Omental fat pad (tissue), 4 donors: Measurements from ENCODE around the gene ZW10. TPM values are rescaled to one million over a fixed set of nuclear protein-coding genes. Genes with fewer than 3 reads are reported as not detected.

ENCODE experiments used
- ATAC-seq: fragments of 150-250 bp; one replicate; pipeline ENCODE4 v1.9.1; 2016; ENCODE audit warnings: mild to moderate bottlenecking, moderate library complexity; ENCODE audit not compliant: low FRiP score
- DNase-seq: peaks from one replicate; pipeline ENCODE4 v3.0.0-alpha.2; 2019; ENCODE audit warnings: low spot score
- CTCF ChIP-seq, 3 donors: fragments of 450-650 bp; IDR thresholded peaks; one replicate each; pipeline ENCODE4 v1.5.1; 2016 to 2017; ENCODE audit warnings: antibody characterized with exemption in 3 of 3, mild to moderate bottlenecking in 3 of 3, moderate library complexity in 2 of 3
- small RNA-seq: library from RNA; depleted of rRNA; stranded (forward); fragments of <200 nt; gene quantifications from one replicate; pipeline ENCODE3, GENCODE V24; 2016
- total RNA-seq, 4 donors: library from RNA; depleted of rRNA; stranded (reverse); fragments of >200 nt; gene quantifications; one replicate each; pipeline ENCODE4 v1.1.0, GENCODE V29; 2016

Gene ZW10
- total RNA-seq, 4 donors from 2014 or later, result 9.6 to 12.6 (median 10.3) TPM

GRCh38 chr11:113689768-113690618 is 83.5 kb downstream of the ZW10 start:
- ATAC-seq (no peak), DNase-seq (no peak)
- TF ChIP-seq CTCF (IDR thresholded peaks at IDR 0.05), result no peak

- no peak for TF ChIP-seq CTCF (IDR thresholded peaks at IDR 0.05)
- DNase-seq (no peak), ATAC-seq (no peak)
Observed at GRCh38 chr11:113685654-113686359, 87.7 kb downstream of the ZW10 start.

- TF ChIP-seq CTCF (IDR thresholded peaks at IDR 0.05), result no peak
- DNase-seq, result no peak
- no peak for ATAC-seq
Observed at GRCh38 chr11:113684496-113684895, 89.0 kb downstream of the ZW10 start.

- DNase-seq, result no peak
- no peak for TF ChIP-seq CTCF (IDR thresholded peaks at IDR 0.05)
- ATAC-seq, result no peak
Observed at GRCh38 chr11:113683481-113684046, 89.9 kb downstream of the ZW10 start.

Small RNA genes within 50 kb of the gene (small RNA-seq; reads per million reads assigned to genes)
- gene LRRC37A13P (not detected), gene RPS29P19 (not detected)

Other genes starting within 250 kb of the ZW10 start
- 1 to 10 TPM in 2 of 4 donors, under 1 TPM in 1, not detected in 1; 0.84 to 1.9 (median 1.7) TPM for gene TMPRSS5, start 67.4 kb downstream of the ZW10 start, total RNA-seq
- not detected for gene CLDN25, start 6.1 kb upstream of the ZW10 start, total RNA-seq
- 10 to 100 TPM in 3 of 4 donors, 1 to 10 TPM in 1; 8.5 to 20.2 (median 11.5) TPM for gene USP28, start 101.9 kb upstream of the ZW10 start, total RNA-seq
- not detected for gene HTR3B, start 131.1 kb upstream of the ZW10 start, total RNA-seq
- gene HTR3A, start 201.4 kb upstream of the ZW10 start, total RNA-seq, result under 1 TPM in 1 of 4 donors, not detected in 3; 0.88 TPM